Thyroid gland (tissue), 4 donors: ENCODE data around the gene SOST. TPM values are rescaled to one million over a fixed set of nuclear protein-coding genes. Genes with fewer than 3 reads are reported as not detected.

Source experiments
- DNase-seq, 2 donors: peaks; one replicate each; pipeline ENCODE4 v3.0.0-alpha.2; 2019
- H3K27ac ChIP-seq, 3 donors: fragments of 200-600 bp; sonication (generic); 1 replicate in 2 of 3; 2 replicates in 1 of 3; pipeline ENCODE4 v1.5.1; 2016 to 2019; ENCODE audit warnings: mild to moderate bottlenecking in 1 of 3, moderate library complexity in 1 of 3
- H3K27me3 ChIP-seq: fragments of 200-600 bp; sonication (generic); one replicate; pipeline ENCODE4 v1.5.1; 2019
- H3K36me3 ChIP-seq, 2 donors: fragments of 200-600 bp; sonication (generic); one replicate each; pipeline ENCODE4 v1.5.1; 2016 to 2019
- H3K4me1 ChIP-seq, 2 donors: fragments of 200-600 bp; sonication (generic); one replicate each; pipeline ENCODE4 v1.5.1; 2017 to 2019
- H3K4me3 ChIP-seq, 3 donors: fragments of 200-600 bp; sonication (generic); replicated peaks in 1 of 3; 1 replicate in 2 of 3; 2 replicates in 1 of 3; pipeline ENCODE4 v1.5.1; 2016; ENCODE audit warnings: mild to moderate bottlenecking in 1 of 3
- H3K9me3 ChIP-seq: fragments of 200-600 bp; sonication (generic); one replicate; pipeline ENCODE4 v1.5.1; 2017
- CTCF ChIP-seq, 6 experiments: fragments of 200-600 bp in 3 of 6; fragments of 450-650 bp in 3 of 6; sonication (generic) in 3 of 6; IDR thresholded peaks; one replicate each; pipeline ENCODE4 v1.5.1; 2016 to 2019; ENCODE audit warnings: antibody characterized with exemption in 6 of 6, mild to moderate bottlenecking in 2 of 6, inconsistent platforms in 1 of 6, moderate library complexity in 1 of 6
- POLR2A ChIP-seq, 2 donors: fragments of 450-650 bp; IDR thresholded peaks; one replicate each; pipeline ENCODE4 v1.6.1; 2017; ENCODE audit warnings: antibody characterized with exemption in 2 of 2, mild to moderate bottlenecking in 2 of 2, moderate library complexity in 1 of 2
- WGBS, 2 donors: methylation state at CpG; one replicate each; pipeline ENCODE4 v1.1.5; 2017; 5-methylcytosine and 5-hydroxymethylcytosine counted together
- intact Hi-C: fragments of 100-400 bp; cut with DNase I; formaldehyde crosslinking; loops from one replicate; pipeline ENCODE4 v1.15.1; 2023
- total RNA-seq, 4 donors: library from RNA; depleted of rRNA; stranded (reverse); fragments of >200 nt; gene quantifications; one replicate each; pipeline ENCODE4 v1.2.3, GENCODE V29; 2016

The SOST gene
- total RNA-seq, 4 donors from 2014 or later, result not detected

GRCh38 chr17:43767053-43767712 lies 8.6 kb upstream of the SOST start:
- WGBS, 2 donors, result 79 to 80% methylated on average over 6 of the region's 6 CpGs
- no peaks in the 10 kb centered on the region for H3K9me3 ChIP-seq
- H3K4me1 ChIP-seq, result no peaks in the 10 kb centered on the region
- no peak overlapping the region for H3K4me3 ChIP-seq
- no peak for DNase-seq
- peaks cover 19 to 31% of the 10 kb centered on the region in 2 donors for H3K36me3 ChIP-seq
- no peak overlapping the region for H3K27ac ChIP-seq
- intact Hi-C loops, result no loop called here
- TF ChIP-seq CTCF (IDR thresholded peaks at IDR 0.05) (no peak), POLR2A (IDR thresholded peaks at IDR 0.05) (no peak)
- H3K27me3 ChIP-seq, result no peaks in the 10 kb centered on the region

GRCh38 chr17:43766413-43767052 lies 7.9 kb upstream of the SOST start:
- Histone ChIP-seq H3K27ac (no peak overlapping the region), H3K4me3 (no peak overlapping the region), H3K27me3 (no peaks in the 10 kb centered on the region), H3K9me3 (no peaks in the 10 kb centered on the region), H3K36me3 (peaks cover 19 to 24% of the 10 kb centered on the region in 2 donors), H3K4me1 (no peaks in the 10 kb centered on the region)
- DNase-seq, result peak; percentile 53 to 66
- 50 to 58% methylated on average over 7 of the region's 7 CpGs for WGBS, 2 donors
- TF ChIP-seq CTCF (IDR thresholded peaks at IDR 0.05), result peak; percentile 52 to 90 (median 60)
- no peak for TF ChIP-seq POLR2A (IDR thresholded peaks at IDR 0.05)
- intact Hi-C loops, result no loop called here

DNA sequence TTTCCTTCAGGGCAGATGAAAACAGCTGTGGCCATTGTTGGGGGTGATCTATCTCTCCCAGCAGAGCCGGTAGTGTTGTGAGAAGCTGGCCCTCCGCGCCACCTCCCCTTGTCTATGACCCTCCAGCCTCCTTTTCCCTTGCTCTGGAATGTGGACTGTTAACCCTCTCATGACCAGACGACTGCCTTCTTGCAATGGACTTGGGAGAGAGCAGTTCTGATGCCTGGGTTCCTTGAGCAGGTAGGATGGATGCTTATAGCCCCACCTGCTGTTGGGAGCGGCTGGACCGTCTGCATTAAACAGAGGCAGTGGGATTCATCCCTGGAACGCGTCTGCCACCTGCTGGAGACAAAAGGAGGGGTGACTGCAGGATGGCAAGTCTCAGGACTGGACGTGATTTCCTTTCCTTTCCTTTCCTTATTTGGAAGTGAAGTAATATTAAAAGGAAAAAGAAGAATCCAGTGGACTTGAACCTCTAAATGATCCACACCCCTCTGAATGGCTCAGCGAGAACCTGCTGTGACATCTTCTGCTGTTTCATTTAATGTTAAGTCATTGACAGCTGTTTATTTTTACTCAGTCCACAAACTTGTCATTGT lies 1.8 kb upstream of the SOST start:
- no peak for TF ChIP-seq POLR2A (IDR thresholded peaks at IDR 0.05)
- TF ChIP-seq CTCF (IDR thresholded peaks at IDR 0.05), result peak; percentile 83 to 99 (median 98)
- Histone ChIP-seq H3K36me3 (no peaks in the 10 kb centered on the region), H3K4me3 (no peak overlapping the region), H3K4me1 (peaks cover 3 to 4% of the 10 kb centered on the region in 2 donors), H3K27me3 (no peaks in the 10 kb centered on the region), H3K27ac (no peak overlapping the region), H3K9me3 (no peaks in the 10 kb centered on the region)
- peak; percentile 94 to 97 for DNase-seq
- WGBS, 2 donors, result 6 to 7% methylated on average over 10 of the region's 10 CpGs
- intact Hi-C loops, result no loop called here

- 47 to 55% methylated on average over 7 of the region's 7 CpGs for WGBS, 2 donors
- H3K27ac ChIP-seq, result no peak overlapping the region
- no peaks in the 10 kb centered on the region for H3K36me3 ChIP-seq
- no peak overlapping the region for H3K4me3 ChIP-seq
- peaks cover 8 to 9% of the 10 kb centered on the region in 2 donors for H3K4me1 ChIP-seq
- no peak for TF ChIP-seq POLR2A (IDR thresholded peaks at IDR 0.05)
- TF ChIP-seq CTCF (IDR thresholded peaks at IDR 0.05), result no peak
- intact Hi-C loops, result loop anchor here (2.0 to 5.0 kb wide), 2 partner anchors 69 to 183 kb away; no protein-coding TSS in a partner anchor
- no peaks in the 10 kb centered on the region for H3K9me3 ChIP-seq
- no peaks in the 10 kb centered on the region for H3K27me3 ChIP-seq
- no peak for DNase-seq
Observed at GRCh38 chr17:43759836-43760235, 1.2 kb upstream of the SOST start.

- Histone ChIP-seq H3K4me1 (peaks cover 10% of the 10 kb centered on the region in 2 donors), H3K36me3 (no peaks in the 10 kb centered on the region), H3K9me3 (no peaks in the 10 kb centered on the region), H3K4me3 (no peak overlapping the region), H3K27ac (no peak overlapping the region), H3K27me3 (no peaks in the 10 kb centered on the region)
- WGBS, 2 donors, result 82 to 83% methylated on average over 6 of the region's 6 CpGs
- TF ChIP-seq CTCF (IDR thresholded peaks at IDR 0.05), result no peak
- intact Hi-C loops, result loop anchor here (2.0 to 5.0 kb wide), 2 partner anchors 67 to 181 kb away; no protein-coding TSS in a partner anchor
- DNase-seq, result no peak
Observed at GRCh38 chr17:43758086-43758485, 505 bp downstream of the SOST start.
